ENCODE measurements around the gene SCFD2. TPM values are rescaled to one million over a fixed set of nuclear protein-coding genes. Genes with fewer than 3 reads are reported as not detected.

Gene SCFD2
- total and polyA plus RNA-seq, 2 of the 8 experiments (the other 6 are each of a cell fraction or from before 2014, with no cell fraction given), result 6.2 to 10.2 TPM

GRCh38 chr4:52954560-52955170 lies 411.2 kb downstream of the SCFD2 start:
- CTCF ChIA-PET (ENCODE audit: partially characterized antibody), result interaction anchor here (0.7 to 2.1 kb wide), 4 partner anchors 41 to 409 kb away, joined by 3 to 8 read pairs (median 3); no protein-coding TSS in a partner anchor
- Histone ChIP-seq H3K79me2 (ENCODE audit: control insufficient read depth in 1 of 2, insufficient read depth in 2 of 2, low read length in 2 of 2) (no peaks in the 10 kb centered on the region), H4K20me1 (replicated peaks in 1 of 2; ENCODE audit: control insufficient read depth in 1 of 2, insufficient read depth in 2 of 2, low read length in 2 of 2) (no peaks in the 10 kb centered on the region), H3K4me2 (ENCODE audit: insufficient read depth in 1 of 2, low read depth in 2 of 2, low read length in 2 of 2) (no peak overlapping the region), H3K79me1 (ENCODE audit: low read depth, low read length) (no peaks in the 10 kb centered on the region), H3K18ac (ENCODE audit: extremely low read depth, low read length) (0 out of 2 replicates have a peak overlapping the region, but pooled peaks have one; percentile 4), H2BK15ac (ENCODE audit: low read length) (no peak overlapping the region), H3K4ac (replicated peaks; ENCODE audit: insufficient read length, low read depth, low read length) (peak overlapping the region; percentile 17), H2AFZ (ENCODE audit: low read length) (no peak overlapping the region), H4K5ac (ENCODE audit: insufficient read length, low read depth, low read length) (no peak overlapping the region), H4K91ac (replicated peaks; ENCODE audit: insufficient read length, low read length) (no peak overlapping the region), H3K56ac (replicated peaks; ENCODE audit: insufficient read length, low read depth, low read length) (no peak overlapping the region), H3K27ac (ENCODE audit: low read depth, low read length) (no peak overlapping the region), H2BK5ac (ENCODE audit: low read depth, low read length) (no peak overlapping the region), H3K23ac (ENCODE audit: insufficient read length) (no peak overlapping the region), H2AK5ac (ENCODE audit: low read depth, low read length) (no peak overlapping the region), H3K23me2 (ENCODE audit: low read depth, low read length) (no peaks in the 10 kb centered on the region), H3K4me1 (replicated peaks in 1 of 4; ENCODE audit: control insufficient read depth in 3 of 4, insufficient read depth in 4 of 4, low read length in 3 of 4) (peaks cover 0 to 13% (median 6%) of the 10 kb centered on the region in 4 experiments; a peak in 4 of 7 replicates), H2BK12ac (ENCODE audit: low read depth, low read length) (peak overlapping the region; percentile 10; the same call in 1 of the 2 replicates), H2BK20ac (ENCODE audit: low read length) (no peak overlapping the region), H3K9ac (replicated peaks in 1 of 4; ENCODE audit: extremely low read depth in 1 of 4, low read depth in 3 of 4, low read length in 3 of 4) (no peak overlapping the region), H3K4me3 (ENCODE audit: extremely low read depth in 1 of 4, insufficient read depth in 2 of 4, low read depth in 3 of 4, low read length in 4 of 4) (no peak overlapping the region), H3K14ac (ENCODE audit: insufficient read length) (no peak overlapping the region), H4K8ac (ENCODE audit: extremely low read depth, insufficient read depth, low read length) (peak overlapping the region; percentile 9; the same call in 1 of the 2 replicates), H3K9me3 (ENCODE audit: insufficient read depth in 2 of 2, low read depth in 1 of 2, low read length in 1 of 2) (no peaks in the 10 kb centered on the region), H3K27me3 (replicated peaks in 1 of 4; ENCODE audit: control insufficient read depth in 3 of 4, extremely low read depth in 1 of 4, insufficient read depth in 3 of 4, low read length in 3 of 4) (no peaks in the 10 kb centered on the region), H3K36me3 (ENCODE audit: control insufficient read depth in 2 of 4, insufficient read depth in 4 of 4, low read length in 3 of 4) (no peaks in the 10 kb centered on the region), H2BK120ac (replicated peaks; ENCODE audit: low read depth, low read length) (no peak overlapping the region)
- FAIRE-seq (no peak), DNase-seq (ENCODE audit: low read depth in 1 of 2, low spot score in 2 of 2) (no peak)
- POLR2A ChIA-PET (ENCODE audit: partially characterized antibody), result interaction anchor here (1.6 kb wide), 1 partner anchor 92 kb away, joined by 5 read pairs; no protein-coding TSS in a partner anchor
- WGBS, 2 experiments (ENCODE audit: extremely low coverage in 1 of 2, insufficient coverage in 1 of 2, insufficient read length in 1 of 2, insufficient replicate concordance in 2 of 2, low coverage in 1 of 2, low lambda C conversion rate in 2 of 2, missing lambda C conversion rate in 1 of 2), result 87% methylated on average over 6 of the region's 6 CpGs; no CpG with 5 or more reads in 1 of the 2 experiments
- no peak for TF ChIP-seq MAFK (IDR thresholded peaks at IDR 0.05; ENCODE audit: low read depth, low read length)
- TF ChIP-seq PHF8 (conservative IDR thresholded peaks at IDR 0.05; ENCODE audit: low read depth, low read length), result no peak
- TF ChIP-seq USF2 (IDR thresholded peaks at IDR 0.05; ENCODE audit: low read length), result no peak
- no peak for TF ChIP-seq CTBP2 (IDR thresholded peaks at IDR 0.05; ENCODE audit: borderline replicate concordance, insufficient read depth, insufficient read length, low read length)
- TF ChIP-seq SP1 (IDR thresholded peaks at IDR 0.05; ENCODE audit: low read depth, low read length), result no peak
- TF ChIP-seq EZH2 (IDR thresholded peaks at IDR 0.05; ENCODE audit: low read depth, low read length, severe bottlenecking), result no peak
- TF ChIP-seq RXRA (IDR thresholded peaks at IDR 0.05; ENCODE audit: insufficient read depth, low read depth, low read length), result no peak
- no peak for TF ChIP-seq RBBP5 (IDR thresholded peaks at IDR 0.05; ENCODE audit: borderline replicate concordance, low read depth, low read length)
- TF ChIP-seq SRF (IDR thresholded peaks at IDR 0.05; ENCODE audit: low read depth, low read length), result no peak
- no peak for TF ChIP-seq SIX5 (IDR thresholded peaks at IDR 0.05; ENCODE audit: low read depth, low read length)
- TF ChIP-seq E2F6 (IDR thresholded peaks at IDR 0.05), result no peak

All from H1 (cell line).